Mesendoderm (in vitro differentiated cells): ENCODE results near the gene FEM1B.

Experiments used
- DNase-seq: peaks from one replicate; pipeline ENCODE4 v3.0.0; 2013
- H2AK5ac ChIP-seq: 2 replicates; pipeline ENCODE4 v1.6.1; 2013; ENCODE audit warnings: low read length, inconsistent platforms
- H2BK120ac ChIP-seq: 2 replicates; pipeline ENCODE4 v1.6.1; 2013; ENCODE audit warnings: low read depth, mild to moderate bottlenecking, low read length, moderate library complexity, mixed read lengths
- H2BK15ac ChIP-seq: replicated peaks from 2 replicates; pipeline ENCODE4 v1.6.1; 2013; ENCODE audit warnings: low read depth, mild to moderate bottlenecking, moderate library complexity
- H2BK5ac ChIP-seq: 2 replicates; pipeline ENCODE4 v1.6.1; 2013; ENCODE audit warnings: low read length, inconsistent platforms
- H3K18ac ChIP-seq: 2 replicates; pipeline ENCODE4 v1.6.1; 2013; ENCODE audit warnings: mild to moderate bottlenecking, low read length, mixed read lengths
- H3K23ac ChIP-seq: one replicate; pipeline ENCODE4 v1.6.1; 2013; ENCODE audit warnings: low read length
- H3K27ac ChIP-seq: 2 replicates; pipeline ENCODE4 v1.5.1; 2013; ENCODE audit warnings: low read depth, mild to moderate bottlenecking, inconsistent platforms, low read length, moderate library complexity
- H3K27me3 ChIP-seq: 2 replicates; pipeline ENCODE4 v1.6.1; 2013; ENCODE audit warnings: low read length, control low read depth, mild to moderate bottlenecking, inconsistent platforms; ENCODE audit not compliant: insufficient read depth, poor library complexity
- H3K36me3 ChIP-seq: 2 replicates; pipeline ENCODE4 v1.6.1; 2013; ENCODE audit warnings: low read length, inconsistent platforms; ENCODE audit not compliant: control insufficient read depth, insufficient read depth
- H3K4ac ChIP-seq: one replicate; pipeline ENCODE4 v1.6.1; 2013; ENCODE audit warnings: low read depth, mild to moderate bottlenecking, low read length, moderate library complexity
- H3K4me1 ChIP-seq: 2 replicates; pipeline ENCODE4 v1.6.1; 2013; ENCODE audit warnings: low read depth, low read length, inconsistent platforms; ENCODE audit not compliant: control insufficient read depth
- H3K4me2 ChIP-seq: 2 replicates; pipeline ENCODE4 v1.6.1; 2013; ENCODE audit warnings: low read length
- H3K4me3 ChIP-seq: 2 replicates; pipeline ENCODE4 v1.5.1; 2013; ENCODE audit warnings: mild to moderate bottlenecking, low read length
- H3K56ac ChIP-seq: one replicate; pipeline ENCODE4 v1.6.1; 2013; ENCODE audit warnings: low read length
- H3K79me1 ChIP-seq: 2 replicates; pipeline ENCODE4 v1.6.1; 2013; ENCODE audit warnings: low read length, inconsistent platforms
- H3K79me2 ChIP-seq: 2 replicates; pipeline ENCODE4 v1.6.1; 2013; ENCODE audit warnings: mild to moderate bottlenecking, low read length; ENCODE audit not compliant: control insufficient read depth, insufficient read depth
- H3K9ac ChIP-seq: 2 replicates; pipeline ENCODE4 v1.6.1; 2013; ENCODE audit warnings: low read length, inconsistent platforms
- H4K5ac ChIP-seq: one replicate; pipeline ENCODE4 v1.6.1; 2013; ENCODE audit warnings: low read length
- H4K8ac ChIP-seq: one replicate; pipeline ENCODE4 v1.6.1; 2013; ENCODE audit warnings: low read depth, mild to moderate bottlenecking, control low read depth, low read length, moderate library complexity
- WGBS: extraction: QIAGEN DNeasy Blood & Tissue Kit; methylation state at CpG from one replicate; pipeline ENCODE4 v1.1.7; 2013; ENCODE audit warnings: low lambda C conversion rate, missing lambda C conversion rate; ENCODE audit not compliant: insufficient coverage; ENCODE audit errors: extremely low coverage; 5-methylcytosine and 5-hydroxymethylcytosine counted together

The FEM1B gene

DNA sequence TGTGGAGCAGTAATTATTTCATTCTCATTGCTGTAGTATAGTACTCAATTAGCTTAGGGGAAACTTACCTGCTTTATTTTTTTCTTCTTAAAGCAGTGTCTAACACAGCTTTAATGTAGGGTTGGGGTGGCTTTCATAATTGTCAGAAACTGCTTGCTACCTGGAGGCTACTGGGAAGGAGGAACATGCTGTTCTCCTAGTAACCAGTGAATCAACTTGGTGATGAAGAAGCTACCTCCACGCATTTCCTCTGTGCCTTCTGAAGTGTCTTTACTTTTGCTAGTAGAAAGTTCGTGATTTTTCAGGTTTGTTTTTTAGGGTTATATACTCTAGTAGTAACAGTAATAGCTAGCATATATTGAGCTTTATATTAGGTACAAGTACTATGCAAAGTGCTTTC lies 11.5 kb downstream of the FEM1B start:
- H3K23ac ChIP-seq, result no peak overlapping the region
- H3K36me3 ChIP-seq, result no peaks in the 10 kb centered on the region

DNA sequence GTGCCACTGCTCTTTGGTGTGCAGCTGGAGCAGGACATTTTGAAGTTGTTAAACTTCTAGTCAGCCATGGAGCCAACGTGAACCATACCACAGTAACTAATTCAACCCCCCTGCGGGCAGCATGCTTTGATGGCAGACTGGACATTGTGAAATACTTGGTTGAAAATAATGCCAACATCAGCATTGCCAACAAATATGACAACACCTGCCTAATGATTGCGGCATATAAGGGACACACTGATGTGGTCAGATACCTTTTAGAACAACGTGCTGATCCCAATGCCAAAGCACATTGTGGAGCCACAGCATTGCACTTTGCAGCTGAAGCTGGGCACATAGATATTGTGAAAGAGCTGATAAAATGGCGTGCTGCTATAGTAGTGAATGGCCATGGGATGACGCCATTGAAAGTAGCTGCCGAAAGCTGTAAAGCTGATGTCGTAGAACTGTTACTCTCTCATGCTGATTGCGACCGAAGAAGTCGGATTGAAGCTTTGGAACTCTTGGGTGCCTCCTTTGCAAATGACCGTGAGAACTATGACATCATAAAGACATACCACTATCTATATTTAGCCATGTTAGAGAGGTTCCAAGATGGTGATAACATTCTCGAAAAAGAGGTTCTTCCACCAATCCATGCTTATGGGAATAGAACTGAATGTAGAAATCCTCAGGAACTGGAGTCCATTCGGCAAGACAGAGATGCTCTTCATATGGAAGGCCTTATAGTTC lies 12.2 kb downstream of the FEM1B start:
- no CpG with 5 or more reads among the region's 14 CpGs for WGBS
- Histone ChIP-seq H4K8ac (no peak overlapping the region), H3K56ac (no peak overlapping the region), H3K4ac (no peak overlapping the region), H3K79me1 (peaks cover 7% of the 10 kb centered on the region), H2BK15ac (no peak overlapping the region), H3K36me3 (no peaks in the 10 kb centered on the region), H3K4me2 (no peak overlapping the region), H3K4me3 (no peak overlapping the region), H2BK5ac (no peak overlapping the region), H3K79me2 (peaks cover 40% of the 10 kb centered on the region), H2AK5ac (no peak overlapping the region), H4K5ac (no peak overlapping the region), H3K9ac (no peak overlapping the region), H3K23ac (no peak overlapping the region), H3K18ac (no peak overlapping the region), H2BK120ac (no peak overlapping the region), H3K27me3 (no peaks in the 10 kb centered on the region), H3K4me1 (no peaks in the 10 kb centered on the region), H3K27ac (no peak overlapping the region)
- DNase-seq, result no peak

More for the DNA sequence above, 11.5 kb downstream of the FEM1B start:
- H3K4me2 ChIP-seq, result no peak overlapping the region
- no peak overlapping the region for H2BK15ac ChIP-seq
- no peak for DNase-seq
- WGBS, result no CpG with 5 or more reads among the region's 2 CpGs
- H3K4me1 ChIP-seq, result no peaks in the 10 kb centered on the region
- no peak overlapping the region for H4K8ac ChIP-seq
- H2BK5ac ChIP-seq, result no peak overlapping the region
- H3K27ac ChIP-seq, result no peak overlapping the region
- H3K18ac ChIP-seq, result no peak overlapping the region
- H3K56ac ChIP-seq, result no peak overlapping the region
- no peak overlapping the region for H3K4me3 ChIP-seq
- H3K9ac ChIP-seq, result no peak overlapping the region
- H3K27me3 ChIP-seq, result no peaks in the 10 kb centered on the region
- no peak overlapping the region for H2AK5ac ChIP-seq
- H3K79me2 ChIP-seq, result peaks cover 43% of the 10 kb centered on the region
- no peak overlapping the region for H3K4ac ChIP-seq
- peaks cover 9% of the 10 kb centered on the region for H3K79me1 ChIP-seq
- H2BK120ac ChIP-seq, result no peak overlapping the region
- H4K5ac ChIP-seq, result no peak overlapping the region

DNA sequence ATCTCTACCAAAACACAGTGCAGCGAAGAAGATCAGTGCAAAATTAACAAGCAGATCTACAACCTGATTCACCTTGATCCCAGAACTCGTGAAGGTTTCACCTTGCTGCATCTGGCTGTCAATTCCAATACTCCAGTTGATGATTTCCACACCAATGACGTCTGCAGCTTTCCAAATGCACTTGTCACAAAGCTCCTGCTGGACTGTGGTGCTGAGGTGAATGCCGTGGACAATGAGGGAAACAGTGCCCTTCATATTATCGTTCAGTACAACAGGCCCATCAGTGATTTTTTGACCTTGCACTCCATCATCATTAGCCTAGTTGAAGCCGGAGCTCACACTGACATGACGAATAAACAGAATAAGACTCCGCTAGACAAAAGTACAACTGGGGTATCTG lies 13.2 kb downstream of the FEM1B start:
- no peaks in the 10 kb centered on the region for H3K36me3 ChIP-seq
- WGBS, result no CpG with 5 or more reads among the region's 8 CpGs
- no peak overlapping the region for H2BK5ac ChIP-seq

DNA sequence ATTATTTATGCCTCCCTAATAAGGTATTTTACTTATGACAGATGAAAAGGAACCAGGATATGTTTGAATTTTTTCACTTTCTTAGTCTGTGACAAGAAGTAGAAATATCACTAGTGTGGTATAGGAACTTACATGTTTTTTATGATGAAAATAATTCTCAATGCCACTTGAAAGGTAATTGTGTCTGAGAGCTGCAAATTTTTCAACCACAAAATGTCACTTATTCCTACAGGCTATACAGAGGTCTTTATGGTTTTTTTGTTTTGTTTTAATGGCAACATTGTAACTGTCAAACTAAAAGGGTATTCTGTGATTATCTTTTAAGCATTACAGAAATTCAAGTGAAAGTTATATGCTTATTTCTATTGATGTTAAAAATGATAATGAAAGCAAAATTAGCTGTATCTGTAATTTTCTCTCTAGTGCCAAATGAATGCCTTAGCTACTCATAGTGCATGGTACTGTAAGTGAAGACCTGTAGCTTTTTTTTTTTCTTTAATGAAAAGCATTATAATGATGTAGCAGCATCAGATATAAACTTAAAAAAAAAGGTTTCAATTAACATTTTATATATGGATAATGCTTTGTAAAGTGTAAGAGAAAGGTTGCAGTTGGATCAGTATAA lies 14.7 kb downstream of the FEM1B start:
- no peak overlapping the region for H3K4ac ChIP-seq
- no peak overlapping the region for H3K56ac ChIP-seq
- no peak for DNase-seq
- no peak overlapping the region for H2AK5ac ChIP-seq
- H4K8ac ChIP-seq, result no peak overlapping the region
- peaks cover 7% of the 10 kb centered on the region for H3K79me1 ChIP-seq
- H2BK15ac ChIP-seq, result no peak overlapping the region
- H2BK5ac ChIP-seq, result no peak overlapping the region
- H2BK120ac ChIP-seq, result no peak overlapping the region
- H3K36me3 ChIP-seq, result no peaks in the 10 kb centered on the region
- H3K4me3 ChIP-seq, result no peak overlapping the region
- no peak overlapping the region for H3K27ac ChIP-seq
- no peak overlapping the region for H3K23ac ChIP-seq
- no peak overlapping the region for H3K4me2 ChIP-seq
- H3K9ac ChIP-seq, result no peak overlapping the region
- no peak overlapping the region for H4K5ac ChIP-seq
- no peaks in the 10 kb centered on the region for H3K27me3 ChIP-seq
- no peak overlapping the region for H3K18ac ChIP-seq
- peaks cover 24% of the 10 kb centered on the region for H3K79me2 ChIP-seq
- H3K4me1 ChIP-seq, result no peaks in the 10 kb centered on the region

More for the DNA sequence above, 13.2 kb downstream of the FEM1B start:
- H3K23ac ChIP-seq, result no peak overlapping the region
- H3K56ac ChIP-seq, result no peak overlapping the region
- no peak overlapping the region for H3K4me3 ChIP-seq
- no peaks in the 10 kb centered on the region for H3K27me3 ChIP-seq
- H3K4me1 ChIP-seq, result no peaks in the 10 kb centered on the region
- no peak overlapping the region for H3K18ac ChIP-seq
- peaks cover 31% of the 10 kb centered on the region for H3K79me2 ChIP-seq
- H3K27ac ChIP-seq, result no peak overlapping the region
- no peak for DNase-seq
- no peak overlapping the region for H2AK5ac ChIP-seq
- no peak overlapping the region for H3K4me2 ChIP-seq
- no peak overlapping the region for H2BK15ac ChIP-seq
- H3K4ac ChIP-seq, result no peak overlapping the region
- H3K9ac ChIP-seq, result no peak overlapping the region
- H4K5ac ChIP-seq, result no peak overlapping the region
- H3K79me1 ChIP-seq, result peaks cover 7% of the 10 kb centered on the region
- no peak overlapping the region for H4K8ac ChIP-seq
- no peak overlapping the region for H2BK120ac ChIP-seq

DNA sequence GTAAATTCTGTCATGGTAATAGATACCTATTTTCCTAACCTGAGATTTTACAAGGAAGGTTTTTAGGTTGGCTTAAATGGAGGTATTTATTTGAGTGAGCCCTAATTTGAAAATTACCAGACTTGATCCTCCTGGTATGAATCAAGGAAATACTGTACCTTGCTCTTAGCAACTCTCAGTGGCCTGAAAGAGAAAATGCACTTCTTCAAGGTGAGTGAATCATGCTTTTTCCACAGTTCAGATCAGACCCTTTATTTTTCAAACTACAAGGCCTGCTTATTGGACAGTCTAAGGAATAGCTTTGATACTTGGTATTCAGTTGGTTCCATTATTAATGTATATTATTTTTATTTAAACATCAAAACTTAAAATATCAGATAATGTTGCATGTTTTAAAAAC lies 15.4 kb downstream of the FEM1B start:
- no peaks in the 10 kb centered on the region for H3K36me3 ChIP-seq

More for the DNA sequence above, 15.4 kb downstream of the FEM1B start:
- Histone ChIP-seq H2BK120ac (no peak overlapping the region), H3K4ac (no peak overlapping the region), H3K27me3 (no peaks in the 10 kb centered on the region), H3K27ac (no peak overlapping the region), H3K79me1 (peaks cover 7% of the 10 kb centered on the region), H2BK5ac (no peak overlapping the region), H3K79me2 (peaks cover 19% of the 10 kb centered on the region), H4K5ac (no peak overlapping the region), H3K4me3 (no peak overlapping the region), H2AK5ac (no peak overlapping the region), H3K4me1 (no peaks in the 10 kb centered on the region), H3K23ac (no peak overlapping the region), H3K9ac (no peak overlapping the region), H2BK15ac (no peak overlapping the region), H4K8ac (no peak overlapping the region), H3K56ac (no peak overlapping the region), H3K4me2 (no peak overlapping the region), H3K18ac (no peak overlapping the region)
- no peak for DNase-seq
